H1 (cell line): ENCODE measurements around the gene TOM1. TPM values are rescaled to one million over a fixed set of nuclear protein-coding genes. Genes with fewer than 3 reads are reported as not detected.

Source experiments
- KDM4A ChIP-seq: IDR thresholded peaks from one replicate; pipeline ENCODE4 v1.7.1; 2012; ENCODE audit warnings: low read depth, mild to moderate bottlenecking, moderate library complexity, low read length, inconsistent platforms; ENCODE audit not compliant: severe bottlenecking
- RAD21 ChIP-seq, 2 experiments: IDR thresholded peaks in 1 of 2; conservative IDR thresholded peaks in 1 of 2; 2 replicates each; pipeline ENCODE4 v1.6.1; 2011; ENCODE audit warnings: low read depth in 2 of 2, low read length in 2 of 2, improper control_type of control experiment in 1 of 2, inconsistent platforms in 1 of 2, mild to moderate bottlenecking in 1 of 2, moderate library complexity in 1 of 2
- polyA plus RNA-seq, 7 experiments: library from polyadenylated mRNA; depleted of rRNA in 3 of 7; stranded (reverse) in 5 of 7; unstranded in 2 of 7; fragments of >200 nt in 5 of 7; fragments of 200-250 nt in 2 of 7; gene quantifications; 1 replicate in 5 of 7; 2 replicates in 1 of 7; 4 replicates in 1 of 7; pipeline versions ENCODE4 v1.2.1 to v1.2.3, GENCODE V29; 2011 to 2013; ENCODE audit warnings: missing spikeins in 2 of 7, mixed read lengths in 2 of 7
- total RNA-seq: library from RNA; stranded (reverse); fragmentation: NEBNext Ultra II Directional; extraction: Animal tissue kit (Norgen Biotek cat#: 25700); gene quantifications from 2 replicates; pipeline ENCODE4 v1.2.1, GENCODE V29; 2021

Gene TOM1
- total and polyA plus RNA-seq, 2 of the 8 experiments (the other 6 are each of a cell fraction or from before 2014, with no cell fraction given), result 25.1 to 39.2 TPM

DNA sequence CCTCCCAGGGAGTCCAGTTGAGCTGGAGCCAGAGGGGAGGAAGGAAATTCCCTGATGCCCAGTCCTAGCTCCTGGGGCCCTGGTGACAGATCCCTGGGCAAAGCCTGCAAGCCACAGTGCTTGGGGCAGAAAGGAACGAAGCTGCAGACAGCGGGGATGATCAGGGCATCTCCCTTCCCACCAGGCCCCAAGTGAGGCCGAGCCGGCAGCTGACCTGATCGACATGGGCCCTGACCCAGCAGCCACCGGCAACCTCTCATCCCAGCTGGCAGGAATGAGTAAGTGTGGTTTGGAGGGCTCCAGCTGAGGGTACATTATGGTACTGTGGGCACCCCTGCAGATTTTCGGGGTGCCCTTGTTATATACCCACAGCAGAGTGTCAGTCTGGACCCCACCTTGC is 33.5 kb downstream of the TOM1 start (continued):
- TF ChIP-seq KDM4A (no peak), RAD21 (IDR thresholded peaks at IDR 0.05 in 1 of 2, conservative IDR thresholded peaks at IDR 0.05 in 1 of 2; ENCODE audit: low read depth in 2 of 2, low read length in 2 of 2) (no peak)
